UCSD-AML1 (cell line): ENCODE results near the gene ZDHHC5.
"Not testable (repeated sequence)": the region's sequence is repeated elsewhere in the genome, so short reads cannot be mapped to it uniquely, and the experiment has no call there.

Source experiments
- DNase-seq: peaks from one replicate; lab custom pipeline; 2025; ENCODE audit not compliant: unreplicated experiment; lab: John Stamatoyannopoulos, UW

The ZDHHC5 gene

DNA sequence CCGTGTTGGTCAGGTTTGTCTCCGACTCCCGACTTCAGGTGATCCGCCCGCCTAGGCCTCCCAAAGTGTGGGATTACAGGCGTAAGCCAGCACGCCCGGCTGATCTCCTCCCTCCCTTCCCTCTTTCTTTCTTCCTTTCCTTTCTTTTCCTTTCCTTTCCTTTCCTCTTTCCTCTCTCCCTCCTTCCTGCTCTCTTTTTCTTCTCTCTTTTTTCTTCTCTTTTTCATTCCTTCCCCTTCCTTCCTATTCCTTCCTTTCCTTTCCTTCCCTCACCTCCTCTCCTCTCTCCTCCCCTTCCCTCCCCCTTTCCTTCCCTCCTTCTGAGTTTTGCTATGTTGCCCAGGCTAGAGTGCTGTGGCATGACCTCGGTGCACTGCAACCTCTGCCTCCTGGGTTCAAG, 3.9 kb upstream of the ZDHHC5 start:
- no peak for DNase-seq

- peak; percentile 94 for DNase-seq
Observed at GRCh38 chr11:57667117-57667735, 688 bp upstream of the ZDHHC5 start.

- peak; percentile 60 for DNase-seq
Observed at GRCh38 chr11:57668434-57668782, 494 bp downstream of the ZDHHC5 start.

GRCh38 chr11:57674251-57674650, 6.3 kb downstream of the ZDHHC5 start:
- DNase-seq: no peak

- no peak for DNase-seq
Observed at GRCh38 chr11:57675176-57675941, 7.4 kb downstream of the ZDHHC5 start.

DNA sequence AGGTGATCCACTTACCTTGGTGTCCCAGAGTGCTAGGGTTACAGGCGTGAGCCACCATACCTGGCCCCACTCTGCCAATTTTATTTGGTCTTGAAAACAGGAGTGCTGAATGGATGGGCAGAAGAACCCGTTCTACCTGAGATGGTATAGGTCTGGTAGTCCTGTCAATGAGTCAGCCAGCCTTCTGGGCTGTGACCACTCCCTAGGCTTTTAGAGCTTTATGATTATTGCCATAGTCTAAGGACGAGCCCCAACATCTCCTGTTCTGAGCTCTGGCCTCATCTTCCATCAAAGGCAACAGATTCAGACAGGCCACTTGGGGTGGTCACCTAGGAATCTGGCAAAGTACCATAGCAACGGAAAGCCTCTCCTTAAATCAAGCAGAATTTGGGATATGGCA, 11.5 kb downstream of the ZDHHC5 start:
- no peak for DNase-seq

DNA sequence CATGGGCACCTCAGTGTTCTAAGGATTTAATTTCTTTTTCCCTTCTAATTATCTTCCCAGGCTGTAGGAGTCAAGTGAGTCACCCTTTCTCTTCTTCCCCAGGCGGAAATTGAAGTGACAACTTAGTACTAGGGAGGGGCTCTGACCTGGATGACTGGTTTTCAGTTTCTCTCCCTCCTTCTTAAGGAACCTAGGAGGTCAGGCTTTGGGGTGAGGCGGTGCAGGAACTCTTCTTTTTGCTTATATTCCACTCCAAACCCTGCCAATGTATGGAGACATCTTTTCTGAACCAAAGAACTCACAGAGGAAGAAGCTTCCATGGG, 12.6 kb downstream of the ZDHHC5 start:
- no peak for DNase-seq

DNA sequence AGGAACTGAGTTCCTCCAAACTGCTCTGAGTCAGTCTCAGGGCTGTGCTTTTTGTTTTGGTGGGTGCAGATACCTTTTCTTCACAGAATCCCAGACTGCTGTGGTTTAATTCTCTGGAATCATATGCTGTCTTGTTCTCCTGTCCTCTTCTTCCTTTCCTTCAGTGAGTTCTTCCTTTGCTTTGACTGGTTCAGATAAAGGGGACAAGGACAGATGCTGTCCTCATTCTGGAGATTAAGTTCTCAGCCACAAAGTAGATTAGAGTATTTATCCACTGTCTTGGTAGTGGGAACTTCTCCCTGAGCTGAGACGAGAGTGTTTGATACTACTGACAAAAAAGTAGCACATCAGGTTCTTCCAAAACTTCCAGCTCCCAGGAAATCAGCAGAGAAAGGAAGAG, 13.3 kb downstream of the ZDHHC5 start:
- DNase-seq: no peak

DNA sequence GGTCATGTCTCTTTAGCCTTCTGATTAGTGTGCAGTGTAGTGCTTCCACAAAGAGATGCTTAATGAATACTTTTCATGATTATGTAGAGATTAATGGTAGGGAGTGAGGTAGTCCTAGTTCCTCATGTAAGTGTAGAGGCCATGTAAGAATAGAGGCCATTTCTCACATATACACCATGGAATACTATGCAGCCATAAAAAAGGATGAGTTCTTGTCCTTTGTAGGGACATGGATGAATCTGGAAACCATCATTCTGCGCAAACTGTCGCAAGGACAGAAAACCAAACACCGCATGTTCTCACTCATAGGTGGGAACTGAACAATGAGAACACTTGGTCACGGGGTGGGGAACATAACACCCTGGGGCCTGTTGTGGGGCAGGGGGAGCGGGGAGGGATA, 22.6 kb downstream of the ZDHHC5 start:
- not testable (repeated sequence) for DNase-seq

DNA sequence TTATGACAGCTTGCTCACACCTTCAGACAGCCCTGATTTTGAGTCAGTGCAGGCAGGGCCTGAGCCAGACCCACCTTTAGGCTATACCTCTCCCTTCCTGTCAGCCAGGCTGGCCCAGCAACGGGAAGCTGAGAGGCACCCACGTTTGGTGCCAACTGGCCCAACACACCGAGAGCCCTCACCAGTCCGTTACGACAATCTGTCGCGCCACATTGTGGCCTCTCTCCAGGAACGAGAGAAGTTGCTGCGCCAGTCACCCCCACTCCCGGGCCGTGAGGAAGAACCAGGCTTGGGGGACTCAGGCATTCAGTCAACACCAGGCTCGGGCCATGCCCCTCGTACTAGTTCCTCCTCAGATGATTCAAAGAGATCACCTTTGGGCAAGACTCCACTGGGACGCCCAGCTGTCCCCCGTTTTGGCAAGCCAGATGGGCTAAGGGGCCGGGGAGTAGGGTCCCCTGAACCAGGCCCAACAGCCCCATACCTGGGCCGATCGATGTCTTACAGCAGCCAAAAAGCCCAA, 31.0 kb downstream of the ZDHHC5 start:
- DNase-seq: no peak

GRCh38 chr11:57699813-57700212, 31.9 kb downstream of the ZDHHC5 start:
- DNase-seq: no peak

- DNase-seq: no peak
Observed at GRCh38 chr11:57700425-57700824, 32.5 kb downstream of the ZDHHC5 start.

DNA sequence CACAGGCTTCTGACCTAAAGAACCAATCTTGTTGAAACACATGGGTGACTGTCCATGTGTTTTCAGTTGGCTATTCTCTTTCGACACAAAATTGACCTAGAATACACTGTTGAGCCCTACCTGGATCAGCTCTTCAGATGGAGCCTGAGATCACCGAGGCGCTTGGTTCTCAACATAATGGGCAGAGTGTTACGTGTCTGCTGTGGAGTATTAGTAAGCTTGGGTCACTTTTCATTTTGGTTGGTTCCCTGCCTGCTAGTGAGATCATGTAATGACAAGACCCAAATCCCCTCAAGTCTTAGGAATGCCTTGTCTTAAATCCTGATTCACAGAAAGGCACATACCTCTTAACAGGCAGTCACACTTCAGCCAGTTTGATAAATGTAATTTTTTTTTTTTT, 35.4 kb downstream of the ZDHHC5 start:
- no peak for DNase-seq

DNA sequence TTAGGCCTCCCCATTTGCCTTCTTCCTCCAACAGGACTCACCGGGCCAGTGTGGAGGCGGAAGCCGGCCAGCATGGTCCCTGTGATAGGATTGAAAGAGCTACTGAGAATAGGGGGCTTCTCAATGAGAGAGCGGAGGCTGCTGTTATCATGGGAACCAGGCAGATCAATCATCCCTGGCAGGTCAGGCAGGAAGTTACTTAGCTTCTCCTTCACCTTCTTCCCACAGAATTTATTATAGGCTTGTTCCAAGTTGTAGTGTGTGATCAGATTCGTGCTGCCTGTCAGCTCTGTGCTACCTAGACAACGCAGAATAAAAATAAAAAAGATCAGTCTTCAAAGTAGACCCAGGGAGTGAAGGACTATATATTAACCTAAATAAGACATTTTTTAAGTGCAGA, 37.0 kb downstream of the ZDHHC5 start:
- DNase-seq: no peak

GRCh38 chr11:57705432-57705831, 37.5 kb downstream of the ZDHHC5 start:
- not testable (repeated sequence) for DNase-seq

DNA sequence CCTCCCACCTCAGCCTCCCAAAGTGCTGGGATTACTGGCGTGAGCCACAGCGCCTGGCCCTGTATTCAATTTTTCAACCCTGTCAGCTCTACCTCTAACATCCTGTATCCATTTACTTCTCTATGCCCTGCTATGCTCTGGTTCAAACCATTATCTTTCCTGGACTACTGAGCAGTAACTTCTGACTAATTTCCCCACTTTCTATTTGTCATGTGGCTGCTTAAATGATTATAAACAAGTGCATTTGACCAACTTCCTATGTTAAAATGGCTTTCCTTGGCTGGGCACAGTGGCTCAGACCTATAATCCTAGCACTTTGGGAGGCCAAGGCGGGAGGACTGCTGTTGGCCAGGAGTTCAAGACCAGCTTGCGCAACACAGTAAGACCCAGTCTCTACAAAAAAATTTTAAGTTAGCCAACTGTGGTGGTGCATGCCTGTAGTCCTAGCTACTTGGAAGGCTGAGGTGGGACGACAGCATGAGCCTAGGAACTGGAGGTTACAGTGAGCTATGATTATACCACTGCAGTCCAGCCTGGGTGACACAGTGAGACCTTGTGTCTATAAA, 42.0 kb downstream of the ZDHHC5 start:
- no peak for DNase-seq

GRCh38 chr11:57711414-57712255, 43.7 kb downstream of the ZDHHC5 start, which contains the start of gene MED19:
TSS of gene MED19 (minus strand) at chr11:57712215. CDS start at chr11:57712179, 36 bp downstream.
- DNase-seq: peak; percentile 81

DNA sequence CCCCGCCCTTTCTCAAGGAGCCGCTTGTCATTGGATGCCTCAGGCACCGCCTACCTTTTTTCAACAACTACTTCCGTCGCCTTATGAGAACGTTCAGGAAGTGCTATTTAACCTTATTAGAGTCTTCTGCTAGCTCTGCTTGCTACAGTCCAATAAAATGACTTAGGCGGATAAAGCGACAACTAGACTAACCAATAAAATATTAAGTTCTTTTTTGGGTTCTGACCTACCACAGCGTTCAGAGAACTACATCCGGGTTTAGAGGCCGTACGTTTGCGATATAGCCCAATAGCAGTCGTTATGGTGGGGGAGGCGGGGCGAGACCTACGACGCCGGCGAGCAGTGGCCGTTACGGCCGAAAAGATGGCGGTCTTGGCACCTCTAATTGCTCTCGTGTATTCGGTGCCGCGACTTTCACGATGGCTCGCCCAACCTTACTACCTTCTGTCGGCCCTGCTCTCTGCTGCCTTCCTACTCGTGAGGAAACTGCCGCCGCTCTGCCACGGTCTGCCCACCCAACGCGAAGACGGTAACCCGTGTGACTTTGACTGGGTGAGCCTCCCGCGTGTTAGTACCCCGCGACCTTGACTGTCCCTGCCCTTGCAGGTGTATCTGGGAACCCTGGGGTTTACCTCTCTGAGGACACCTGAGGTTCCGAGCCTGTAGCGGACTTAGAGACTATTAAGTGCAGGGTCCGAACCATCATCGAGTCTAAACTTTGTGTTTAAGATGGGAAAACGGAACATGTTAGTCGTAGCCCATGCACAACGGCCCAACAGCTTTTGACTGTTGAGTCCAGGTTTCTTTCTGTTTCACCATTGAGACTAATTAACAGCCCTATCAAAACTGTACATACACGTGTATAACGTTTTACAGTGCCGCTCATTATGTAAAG, 44.6 kb downstream of the ZDHHC5 start, which contains the start of gene TMX2:
Gene TMX2 (plus strand): TSS at position 338 of the 895 bp plus-strand sequence. CDS start 26 bp downstream, at position 364.
- DNase-seq: peak; percentile 89

DNA sequence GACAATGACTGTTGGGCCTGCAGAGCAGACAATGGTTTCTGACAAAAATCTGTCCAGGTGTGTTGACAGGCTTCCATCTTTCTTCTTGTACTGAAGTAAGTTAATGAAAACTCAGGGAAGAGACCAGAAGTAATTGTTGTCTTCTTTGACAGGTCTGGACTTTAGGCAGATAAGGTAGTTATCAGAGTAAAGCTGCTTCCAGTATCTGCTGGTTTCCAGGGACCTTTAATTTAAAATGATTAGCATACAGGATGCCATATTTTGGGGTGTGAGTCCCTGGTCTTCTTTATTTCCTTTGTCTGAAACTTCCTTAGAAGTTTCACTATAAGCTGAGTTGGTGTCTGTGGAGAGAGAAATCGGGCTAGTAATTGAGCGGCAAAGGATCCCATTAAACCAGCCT, 45.9 kb downstream of the ZDHHC5 start:
- DNase-seq: no peak

GRCh38 chr11:57716726-57717125, 48.8 kb downstream of the ZDHHC5 start:
- not testable (repeated sequence) for DNase-seq
